Measurements from ENCODE around the gene CCDC57. TPM values are rescaled to one million over a fixed set of nuclear protein-coding genes. Genes with fewer than 3 reads are reported as not detected.
A peak's percentile ranks its signal among the peaks of the same experiment; 100 is the strongest.

The CCDC57 gene
- total RNA-seq, 2 donors from 2014 or later, result 76.9 to 78.8 TPM

DNA sequence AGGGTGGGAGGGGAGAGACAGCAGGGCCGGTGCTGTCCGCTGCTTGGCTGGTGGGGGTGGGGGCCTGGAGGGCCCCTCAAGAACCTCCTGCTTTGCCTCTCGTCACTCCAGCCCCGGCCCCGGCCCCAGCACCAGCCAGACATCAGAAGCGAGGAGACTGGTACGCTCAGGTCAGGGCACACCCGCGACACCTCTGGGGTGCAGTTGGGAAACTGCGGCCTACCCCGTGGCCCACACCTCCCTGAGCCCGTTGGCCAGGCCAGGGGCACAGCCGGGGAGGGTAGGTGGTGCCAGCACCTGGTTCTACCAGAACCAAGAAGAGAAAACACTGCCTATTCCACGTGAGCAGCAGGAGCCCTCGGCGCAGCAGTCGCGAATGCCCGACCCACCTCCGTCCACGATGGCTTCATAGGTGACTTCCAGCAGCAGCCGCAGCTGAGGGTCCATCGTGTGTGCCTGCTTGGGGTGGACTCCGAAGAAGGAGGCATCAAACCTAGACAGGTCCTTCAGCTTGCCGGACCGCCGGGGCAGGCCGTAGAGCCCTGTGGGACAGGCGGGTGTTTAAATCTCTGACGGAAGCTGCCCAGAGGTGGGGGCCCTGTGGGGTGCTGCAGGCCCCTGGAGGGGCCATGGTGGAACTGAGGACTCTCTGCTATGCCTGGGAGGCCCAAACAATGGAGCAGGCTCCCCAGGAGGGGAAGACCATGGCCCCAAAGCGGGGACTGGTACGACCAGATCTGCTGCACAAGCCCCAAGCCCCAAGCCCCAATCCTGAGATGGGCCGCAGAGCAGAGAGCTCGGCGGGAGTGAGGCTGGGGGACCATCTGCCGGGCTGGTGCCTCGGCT, 117.5 kb downstream of the CCDC57 start:
- Mint-ChIP-seq H3K4me3 (peak overlapping the region; percentile 73 to 75), H3K9me3 (no peaks in the 10 kb centered on the region), H3K27me3 (ENCODE audit: low read depth) (no peaks in the 10 kb centered on the region), H3K27ac (no peak overlapping the region), H3K4me1 (ENCODE audit: low read depth) (peaks cover 22% of the 10 kb centered on the region), H3K36me3 (ENCODE audit: insufficient read depth in 2 of 2) (peaks cover 0 to 1% of the 10 kb centered on the region in 2 donors)
- DNase-seq (no peak), ATAC-seq (replicated peaks in 1 of 2) (no peak)

GRCh38 chr17:82092995-82093751, 119.5 kb downstream of the CCDC57 start:
- Mint-ChIP-seq H3K4me3 (no peak overlapping the region), H3K4me1 (ENCODE audit: low read depth) (peaks cover 14% of the 10 kb centered on the region), H3K36me3 (ENCODE audit: insufficient read depth in 2 of 2) (peaks cover 0 to 1% of the 10 kb centered on the region in 2 donors), H3K27ac (no peak overlapping the region), H3K9me3 (no peaks in the 10 kb centered on the region), H3K27me3 (ENCODE audit: low read depth) (no peaks in the 10 kb centered on the region)
- ATAC-seq (replicated peaks in 1 of 2) (no peak), DNase-seq (no peak)

GRCh38 chr17:82092628-82092994, 120.0 kb downstream of the CCDC57 start:
- no peak overlapping the region for H3K4me3 Mint-ChIP-seq
- no peaks in the 10 kb centered on the region for H3K27me3 Mint-ChIP-seq (ENCODE audit: low read depth)
- H3K4me1 Mint-ChIP-seq (ENCODE audit: low read depth), result peaks cover 14% of the 10 kb centered on the region
- H3K36me3 Mint-ChIP-seq (ENCODE audit: insufficient read depth in 2 of 2), result peaks cover 1 to 2% of the 10 kb centered on the region in 2 donors
- H3K9me3 Mint-ChIP-seq, result no peaks in the 10 kb centered on the region
- DNase-seq (no peak), ATAC-seq (replicated peaks in 1 of 2) (no peak)
- H3K27ac Mint-ChIP-seq, result no peak overlapping the region

GRCh38 chr17:82092094-82092586, 120.5 kb downstream of the CCDC57 start:
- H3K4me1 Mint-ChIP-seq (ENCODE audit: low read depth), result peaks cover 14% of the 10 kb centered on the region
- no peaks in the 10 kb centered on the region for H3K27me3 Mint-ChIP-seq (ENCODE audit: low read depth)
- DNase-seq (no peak), ATAC-seq (replicated peaks in 1 of 2) (no peak)
- H3K4me3 Mint-ChIP-seq, result no peak overlapping the region
- peaks cover 1 to 2% of the 10 kb centered on the region in 2 donors for H3K36me3 Mint-ChIP-seq (ENCODE audit: insufficient read depth in 2 of 2)
- H3K9me3 Mint-ChIP-seq, result no peaks in the 10 kb centered on the region
- H3K27ac Mint-ChIP-seq, result no peak overlapping the region

GRCh38 chr17:82091264-82092066, 121.2 kb downstream of the CCDC57 start:
- no peaks in the 10 kb centered on the region for H3K9me3 Mint-ChIP-seq
- no peak overlapping the region for H3K4me3 Mint-ChIP-seq
- ATAC-seq (replicated peaks in 1 of 2) (no peak), DNase-seq (no peak)
- peaks cover 9% of the 10 kb centered on the region for H3K4me1 Mint-ChIP-seq (ENCODE audit: low read depth)
- H3K36me3 Mint-ChIP-seq (ENCODE audit: insufficient read depth in 2 of 2), result peaks cover 1 to 2% of the 10 kb centered on the region in 2 donors
- no peaks in the 10 kb centered on the region for H3K27me3 Mint-ChIP-seq (ENCODE audit: low read depth)
- no peak overlapping the region for H3K27ac Mint-ChIP-seq

DNA sequence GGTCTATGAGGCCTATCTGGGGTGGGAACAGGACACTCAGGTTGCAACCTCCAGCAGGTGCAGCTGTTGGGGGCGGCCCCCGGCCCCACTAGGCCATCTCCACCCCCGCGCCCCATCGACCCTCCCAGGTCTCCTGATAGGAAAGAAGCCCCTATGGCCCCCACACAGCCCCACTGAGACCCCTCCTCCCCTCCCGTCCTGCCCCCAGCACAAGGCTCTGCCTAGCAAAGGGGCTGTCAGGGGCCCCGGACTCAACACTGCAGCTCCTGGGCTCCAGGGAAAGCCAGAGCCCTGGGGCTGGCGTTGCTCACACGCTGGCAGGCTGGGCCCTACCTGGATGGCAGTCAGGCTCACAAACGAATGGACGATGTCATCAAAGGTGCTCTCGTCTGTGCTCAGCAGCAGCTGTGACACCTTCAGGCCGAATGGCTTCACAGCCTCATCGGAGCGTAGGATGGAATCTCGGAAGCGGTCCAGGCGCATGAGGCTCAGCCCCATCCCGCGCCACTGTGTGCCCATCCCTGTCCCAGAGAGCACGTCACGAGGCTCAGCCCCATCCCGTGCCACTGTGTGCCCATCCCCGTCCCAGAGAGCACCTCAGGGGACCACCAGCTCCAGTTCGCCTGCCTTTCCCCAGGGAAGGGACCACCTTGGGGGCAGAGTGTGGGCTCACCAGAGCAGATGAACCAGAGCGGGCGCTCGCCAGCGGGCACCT, 121.9 kb downstream of the CCDC57 start:
- Mint-ChIP-seq H3K4me3 (no peak overlapping the region), H3K27me3 (ENCODE audit: low read depth) (no peaks in the 10 kb centered on the region), H3K4me1 (ENCODE audit: low read depth) (peaks cover 2% of the 10 kb centered on the region), H3K36me3 (ENCODE audit: insufficient read depth in 2 of 2) (peaks cover 1 to 2% of the 10 kb centered on the region in 2 donors), H3K27ac (no peak overlapping the region), H3K9me3 (no peaks in the 10 kb centered on the region)
- no peak for DNase-seq
- ATAC-seq (replicated peaks in 1 of 2), result no peak

DNA sequence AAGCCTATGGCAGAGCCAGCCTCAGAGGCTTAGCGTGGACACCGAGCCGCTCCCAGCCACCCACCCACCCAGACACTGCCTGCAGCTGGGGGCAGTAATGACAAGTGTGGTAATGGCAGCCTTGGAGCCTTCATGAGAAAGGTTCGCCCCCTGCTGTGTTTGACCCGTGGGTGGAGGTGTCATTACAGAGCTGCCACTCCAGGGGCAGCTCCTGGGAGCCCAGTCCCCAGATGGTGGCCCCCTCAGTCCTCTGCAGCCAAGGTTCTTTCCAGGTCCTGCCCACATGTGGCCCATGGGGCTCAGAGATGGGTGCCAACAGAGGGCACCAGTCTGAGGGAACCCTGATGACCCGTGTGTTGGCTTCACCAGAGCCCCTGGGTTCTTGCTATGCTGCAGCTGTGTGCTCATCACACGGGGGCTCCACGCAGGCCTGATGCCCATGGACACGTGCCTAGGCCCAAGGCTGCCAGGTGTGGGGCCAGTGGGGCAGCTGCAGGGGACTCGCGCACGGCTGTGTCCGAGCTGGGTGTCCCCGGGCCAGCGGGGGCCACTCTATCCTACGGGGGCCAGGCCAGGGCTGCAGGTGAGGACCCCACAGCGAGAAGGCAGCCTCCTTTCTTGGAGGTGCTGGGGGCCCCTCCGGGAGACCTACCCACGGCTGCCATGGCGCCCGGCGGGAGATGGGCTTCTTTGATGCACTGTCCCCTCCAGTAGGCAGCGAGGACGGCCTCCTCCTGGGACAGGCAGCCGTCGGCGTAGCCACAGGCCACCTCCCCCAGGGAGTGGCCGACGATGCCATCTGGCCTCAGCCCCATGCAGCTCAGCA, 122.7 kb downstream of the CCDC57 start:
- Mint-ChIP-seq H3K27ac (no peak overlapping the region), H3K36me3 (ENCODE audit: insufficient read depth in 2 of 2) (peaks cover 1 to 2% of the 10 kb centered on the region in 2 donors), H3K27me3 (ENCODE audit: low read depth) (no peaks in the 10 kb centered on the region), H3K4me1 (ENCODE audit: low read depth) (no peaks in the 10 kb centered on the region), H3K4me3 (no peak overlapping the region), H3K9me3 (no peaks in the 10 kb centered on the region)
- ATAC-seq (replicated peaks in 1 of 2) (no peak), DNase-seq (no peak)

GRCh38 chr17:82088838-82089722, 123.6 kb downstream of the CCDC57 start:
- ATAC-seq (replicated peaks in 1 of 2) (no peak), DNase-seq (no peak)
- H3K27me3 Mint-ChIP-seq (ENCODE audit: low read depth), result no peaks in the 10 kb centered on the region

GRCh38 chr17:82087961-82088837, 124.4 kb downstream of the CCDC57 start:
- Mint-ChIP-seq H3K27me3 (ENCODE audit: low read depth) (no peaks in the 10 kb centered on the region), H3K36me3 (ENCODE audit: insufficient read depth in 2 of 2) (peaks cover 1 to 2% of the 10 kb centered on the region in 2 donors), H3K27ac (no peak overlapping the region), H3K9me3 (no peaks in the 10 kb centered on the region), H3K4me1 (ENCODE audit: low read depth) (no peaks in the 10 kb centered on the region), H3K4me3 (no peak overlapping the region)
- DNase-seq (no peak), ATAC-seq (replicated peaks in 1 of 2) (no peak)

More at GRCh38 chr17:82088838-82089722, 123.6 kb downstream of the CCDC57 start:
- no peak overlapping the region for H3K27ac Mint-ChIP-seq
- no peaks in the 10 kb centered on the region for H3K4me1 Mint-ChIP-seq (ENCODE audit: low read depth)
- H3K9me3 Mint-ChIP-seq, result no peaks in the 10 kb centered on the region
- H3K4me3 Mint-ChIP-seq, result no peak overlapping the region
- peaks cover 1 to 2% of the 10 kb centered on the region in 2 donors for H3K36me3 Mint-ChIP-seq (ENCODE audit: insufficient read depth in 2 of 2)
